ENCODE data around the gene TPT1. TPM values are rescaled to one million over a fixed set of nuclear protein-coding genes. Genes with fewer than 3 reads are reported as not detected.
"Not testable (repeated sequence)": the region's sequence is repeated elsewhere in the genome, so short reads cannot be mapped to it uniquely, and the experiment has no call there.

The TPT1 gene
- total RNA-seq (2021) (1,968 and 2,237 TPM in 2 replicates), Bru-seq, nascent RNA (percentile 100 among the genes with signal in this experiment), BruChase-seq, experiment 1, labeled RNA remaining after a 2-hour chase (percentile 99 among the genes with signal in this experiment), BruChase-seq, experiment 2, labeled RNA remaining after a 6-hour chase (percentile 100 among the genes with signal in this experiment)
- long read RNA-seq, full-length matches to known transcripts = 603 of 644 reads
- long read RNA-seq, partial matches to known transcripts = 19 of 644 reads
- long read RNA-seq, other reads (novel, unspliced or antisense) = 22 of 644 reads

GRCh38 chr13:45341034-45341798 is at the start of gene TPT1:
Gene TPT1 (minus strand): TSS chr13:45341183. CDS start chr13:45341069, 114 bp downstream.
- peak within 1 kb of the TSS; percentile 90 for H2AFZ ChIP-seq
- BruUV-seq (replicated peaks) = no TSS peak
- DNase-seq = peak; percentile 94 to 99
- no peak for TF ChIP-seq EZH2 (IDR thresholded peaks at IDR 0.05; ENCODE audit: low read depth)
- TF ChIP-seq, protein P1, sequence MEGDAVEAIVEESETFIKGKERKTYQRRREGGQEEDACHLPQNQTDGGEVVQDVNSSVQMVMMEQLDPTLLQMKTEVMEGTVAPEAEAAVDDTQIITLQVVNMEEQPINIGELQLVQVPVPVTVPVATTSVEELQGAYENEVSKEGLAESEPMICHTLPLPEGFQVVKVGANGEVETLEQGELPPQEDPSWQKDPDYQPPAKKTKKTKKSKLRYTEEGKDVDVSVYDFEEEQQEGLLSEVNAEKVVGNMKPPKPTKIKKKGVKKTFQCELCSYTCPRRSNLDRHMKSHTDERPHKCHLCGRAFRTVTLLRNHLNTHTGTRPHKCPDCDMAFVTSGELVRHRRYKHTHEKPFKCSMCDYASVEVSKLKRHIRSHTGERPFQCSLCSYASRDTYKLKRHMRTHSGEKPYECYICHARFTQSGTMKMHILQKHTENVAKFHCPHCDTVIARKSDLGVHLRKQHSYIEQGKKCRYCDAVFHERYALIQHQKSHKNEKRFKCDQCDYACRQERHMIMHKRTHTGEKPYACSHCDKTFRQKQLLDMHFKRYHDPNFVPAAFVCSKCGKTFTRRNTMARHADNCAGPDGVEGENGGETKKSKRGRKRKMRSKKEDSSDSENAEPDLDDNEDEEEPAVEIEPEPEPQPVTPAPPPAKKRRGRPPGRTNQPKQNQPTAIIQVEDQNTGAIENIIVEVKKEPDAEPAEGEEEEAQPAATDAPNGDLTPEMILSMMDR (conservative IDR thresholded peaks at IDR 0.05) = no peak
- peak within 1 kb of the TSS; percentile 97 for H3K27ac ChIP-seq
- H3K4me3 ChIP-seq = peak within 1 kb of the TSS; percentile 95
- H3K4me2 ChIP-seq = peak within 1 kb of the TSS; percentile 94
- H3K9me2 ChIP-seq (ENCODE audit: insufficient read depth) = no peaks in the 10 kb centered on the region
- intact Hi-C loops (cut with micrococcal nuclease; ENCODE audit: unreplicated experiment) = loop anchor here (1.0 to 2.0 kb wide), 3 partner anchors 20 to 54 kb away; no protein-coding TSS in a partner anchor
- POLR2A ChIA-PET (ENCODE audit: unreplicated experiment) = interaction anchor here (0.5 to 1.2 kb wide), 15 partner anchors 8 to 407 kb away, joined by 3 to 49 read pairs (median 6); no protein-coding TSS in a partner anchor
- H3K9me3 ChIP-seq (ENCODE audit: insufficient read depth, low read depth) = no peaks in the 10 kb centered on the region
- H3K79me2 ChIP-seq (ENCODE audit: low read depth) = peaks cover 70% of the 10 kb centered on the region
- H3K27me3 ChIP-seq (ENCODE audit: insufficient read depth, low read depth) = no peaks in the 10 kb centered on the region
- peaks cover 40% of the 10 kb centered on the region for H3K36me3 ChIP-seq (ENCODE audit: low read depth)
- H3F3A ChIP-seq (ENCODE audit: insufficient read depth, low read depth) = peaks cover 57% of the 10 kb centered on the region
- CTCF ChIA-PET = interaction anchor here (0.6 to 1.4 kb wide), 2 partner anchors 26 to 361 kb away, joined by 4 to 10 read pairs; no protein-coding TSS in a partner anchor
- peaks cover 41% of the 10 kb centered on the region for H4K20me1 ChIP-seq (ENCODE audit: insufficient read depth)
- peaks cover 45% of the 10 kb centered on the region for H3K4me1 ChIP-seq (replicated peaks; ENCODE audit: insufficient read depth)

GRCh38 chr13:45390348-45390747 is 49.4 kb upstream of the TPT1 start:
- H3F3A ChIP-seq (ENCODE audit: insufficient read depth, low read depth); POLR2A ChIA-PET (ENCODE audit: unreplicated experiment); H3K9me3 ChIP-seq (ENCODE audit: insufficient read depth, low read depth); CTCF ChIA-PET; H2AFZ ChIP-seq; H3K4me3 ChIP-seq; H3K9me2 ChIP-seq (ENCODE audit: insufficient read depth); H3K4me1 ChIP-seq (replicated peaks; ENCODE audit: insufficient read depth); H3K36me3 ChIP-seq (ENCODE audit: low read depth); H4K20me1 ChIP-seq (ENCODE audit: insufficient read depth); DNase-seq; BruUV-seq (replicated peaks); H3K4me2 ChIP-seq; H3K27ac ChIP-seq; H3K79me2 ChIP-seq (ENCODE audit: low read depth); H3K27me3 ChIP-seq (ENCODE audit: insufficient read depth, low read depth): not testable (repeated sequence)
- intact Hi-C loops (cut with micrococcal nuclease; ENCODE audit: unreplicated experiment) = loop anchor here (5.0 kb wide), 1 partner anchor 418 kb away; no protein-coding TSS in a partner anchor

- DNase-seq = no peak
- H3F3A ChIP-seq (ENCODE audit: insufficient read depth, low read depth) = no peaks in the 10 kb centered on the region
- TF ChIP-seq EZH2 (IDR thresholded peaks at IDR 0.05; ENCODE audit: low read depth) = no peak
- TF ChIP-seq, protein P1 (conservative IDR thresholded peaks at IDR 0.05) = no peak
- H3K36me3 ChIP-seq (ENCODE audit: low read depth) = no peaks in the 10 kb centered on the region
- no peaks in the 10 kb centered on the region for H3K4me1 ChIP-seq (replicated peaks; ENCODE audit: insufficient read depth)
- H3K4me2 ChIP-seq = no peak overlapping the region
- no peaks in the 10 kb centered on the region for H4K20me1 ChIP-seq (ENCODE audit: insufficient read depth)
- no TSS peak for BruUV-seq (replicated peaks)
- POLR2A ChIA-PET (ENCODE audit: unreplicated experiment) = interaction anchor here (0.6 kb wide), 1 partner anchor 831 kb away, joined by 4 read pairs; no protein-coding TSS in a partner anchor
- intact Hi-C loops (cut with micrococcal nuclease; ENCODE audit: unreplicated experiment) = no loop called here
- no peak overlapping the region for H3K4me3 ChIP-seq
- CTCF ChIA-PET = no interaction called here
- no peak overlapping the region for H2AFZ ChIP-seq
- H3K9me3 ChIP-seq (ENCODE audit: insufficient read depth, low read depth) = no peaks in the 10 kb centered on the region
- H3K9me2 ChIP-seq (ENCODE audit: insufficient read depth) = no peaks in the 10 kb centered on the region
- H3K27ac ChIP-seq = no peak overlapping the region
- H3K79me2 ChIP-seq (ENCODE audit: low read depth) = no peaks in the 10 kb centered on the region
- no peaks in the 10 kb centered on the region for H3K27me3 ChIP-seq (ENCODE audit: insufficient read depth, low read depth)
These were observed 47.7 kb upstream of the TPT1 start for GRCh38 chr13:45388664-45389063.

GRCh38 chr13:45386892-45387575 is 46.1 kb upstream of the TPT1 start:
- POLR2A ChIA-PET (ENCODE audit: unreplicated experiment); H3K27me3 ChIP-seq (ENCODE audit: insufficient read depth, low read depth); H3F3A ChIP-seq (ENCODE audit: insufficient read depth, low read depth); DNase-seq; H3K4me2 ChIP-seq; H3K4me1 ChIP-seq (replicated peaks; ENCODE audit: insufficient read depth); BruUV-seq (replicated peaks); H3K4me3 ChIP-seq; intact Hi-C loops (cut with micrococcal nuclease; ENCODE audit: unreplicated experiment); H3K79me2 ChIP-seq (ENCODE audit: low read depth); H3K27ac ChIP-seq; H3K9me2 ChIP-seq (ENCODE audit: insufficient read depth); CTCF ChIA-PET; H2AFZ ChIP-seq; H3K9me3 ChIP-seq (ENCODE audit: insufficient read depth, low read depth); H3K36me3 ChIP-seq (ENCODE audit: low read depth); H4K20me1 ChIP-seq (ENCODE audit: insufficient read depth): not testable (repeated sequence)
